Stimulated activated effector memory CD8-positive, alpha-beta T cell treated with anti-CD3 and anti-CD28 coated beads, Interleukin-12 subunit alpha, Interleukin-12 subunit beta, amount 100 ng/mL, for 72 hours (primary cell): ENCODE results near the gene TMEM181.
"Not testable (repeated sequence)": the region's sequence is repeated elsewhere in the genome, so short reads cannot be mapped to it uniquely, and the experiment has no call there.

ENCODE experiments used
- ATAC-seq: fragments of 150-1000 bp; cut with Tn5 transposase; 2 replicates; pipeline ENCODE4 v1.10.0; 2021
- DNase-seq, 2 donors: peaks; one replicate each; pipeline ENCODE4 v3.0.0; 2021 to 2022; ENCODE audit warnings: low spot score in 2 of 2
- H3K27ac Mint-ChIP-seq: one replicate; pipeline ENCODE4 v1.8.0; 2022; ENCODE audit warnings: mild to moderate bottlenecking, mixed read lengths
- H3K36me3 Mint-ChIP-seq: one replicate; pipeline ENCODE4 v1.8.0; 2022; ENCODE audit warnings: mild to moderate bottlenecking, mixed read lengths
- H3K4me1 Mint-ChIP-seq: one replicate; pipeline ENCODE4 v1.8.0; 2022; ENCODE audit warnings: mixed read lengths
- H3K4me3 Mint-ChIP-seq: one replicate; pipeline ENCODE4 v1.8.0; 2022; ENCODE audit warnings: mild to moderate bottlenecking, mixed read lengths
- H3K9me3 Mint-ChIP-seq: one replicate; pipeline ENCODE4 v1.8.0; 2022; ENCODE audit warnings: mixed read lengths

Gene TMEM181

GRCh38 chr6:158627168-158627939 is 67.5 kb downstream of the TMEM181 start:
- ATAC-seq (no peak), DNase-seq (no peak)
- Mint-ChIP-seq H3K4me3 (no peak overlapping the region), H3K36me3 (peaks cover 90% of the 10 kb centered on the region), H3K27ac (peak overlapping the region; percentile 84), H3K9me3 (no peaks in the 10 kb centered on the region), H3K4me1 (peaks cover 64% of the 10 kb centered on the region)

GRCh38 chr6:158627940-158628211 is 68.0 kb downstream of the TMEM181 start:
- H3K4me3 Mint-ChIP-seq: no peak overlapping the region
- H3K36me3 Mint-ChIP-seq: peaks cover 90% of the 10 kb centered on the region
- DNase-seq: no peak
- ATAC-seq: no peak
- peaks cover 61% of the 10 kb centered on the region for H3K4me1 Mint-ChIP-seq
- H3K9me3 Mint-ChIP-seq: no peaks in the 10 kb centered on the region
- peak overlapping the region; percentile 84 for H3K27ac Mint-ChIP-seq

GRCh38 chr6:158628542-158628941 is 68.7 kb downstream of the TMEM181 start:
- ATAC-seq: no peak
- no peaks in the 10 kb centered on the region for H3K9me3 Mint-ChIP-seq
- no peak for DNase-seq
- peaks cover 90% of the 10 kb centered on the region for H3K36me3 Mint-ChIP-seq
- peak overlapping the region; percentile 84 for H3K27ac Mint-ChIP-seq
- peaks cover 59% of the 10 kb centered on the region for H3K4me1 Mint-ChIP-seq
- H3K4me3 Mint-ChIP-seq: no peak overlapping the region

- Mint-ChIP-seq H3K27ac (peak overlapping the region; percentile 84), H3K4me3 (no peak overlapping the region), H3K4me1 (peaks cover 61% of the 10 kb centered on the region), H3K9me3 (no peaks in the 10 kb centered on the region), H3K36me3 (peaks cover 92% of the 10 kb centered on the region)
- ATAC-seq (no peak), DNase-seq (no peak)
Observed at GRCh38 chr6:158629367-158630221, 69.7 kb downstream of the TMEM181 start.

GRCh38 chr6:158630938-158631616 is 71.2 kb downstream of the TMEM181 start:
- peak overlapping the region; percentile 84 for H3K27ac Mint-ChIP-seq
- H3K4me3 Mint-ChIP-seq: no peak overlapping the region
- no peak for DNase-seq
- H3K4me1 Mint-ChIP-seq: peaks cover 62% of the 10 kb centered on the region
- H3K9me3 Mint-ChIP-seq: no peaks in the 10 kb centered on the region
- H3K36me3 Mint-ChIP-seq: peaks cover 93% of the 10 kb centered on the region
- no peak for ATAC-seq

GRCh38 chr6:158631678-158632537 is 72.0 kb downstream of the TMEM181 start:
- no peak for DNase-seq
- H3K27ac Mint-ChIP-seq: peak overlapping the region; percentile 84
- H3K9me3 Mint-ChIP-seq: no peaks in the 10 kb centered on the region
- H3K36me3 Mint-ChIP-seq: peaks cover 93% of the 10 kb centered on the region
- H3K4me1 Mint-ChIP-seq: peaks cover 62% of the 10 kb centered on the region
- no peak for ATAC-seq
- no peak overlapping the region for H3K4me3 Mint-ChIP-seq

GRCh38 chr6:158632538-158633119 is 72.7 kb downstream of the TMEM181 start:
- H3K4me3 Mint-ChIP-seq, DNase-seq, H3K9me3 Mint-ChIP-seq, ATAC-seq: not testable (repeated sequence)
- Mint-ChIP-seq H3K4me1 (peaks cover 59% of the 10 kb centered on the region), H3K36me3 (peaks cover 93% of the 10 kb centered on the region), H3K27ac (peak overlapping the region; percentile 84)

- Mint-ChIP-seq H3K27ac (peak overlapping the region; percentile 84), H3K9me3 (no peaks in the 10 kb centered on the region), H3K4me3 (no peak overlapping the region), H3K36me3 (peaks cover 92% of the 10 kb centered on the region), H3K4me1 (peaks cover 55% of the 10 kb centered on the region)
- ATAC-seq: no peak
- DNase-seq: no peak
Observed at GRCh38 chr6:158633127-158633526, 73.2 kb downstream of the TMEM181 start.

- Mint-ChIP-seq H3K4me3 (no peak overlapping the region), H3K4me1 (peaks cover 61% of the 10 kb centered on the region), H3K9me3 (no peaks in the 10 kb centered on the region), H3K27ac (peak overlapping the region; percentile 84), H3K36me3 (peaks cover 95% of the 10 kb centered on the region)
- ATAC-seq (no peak), DNase-seq (no peak)
Observed at GRCh38 chr6:158634695-158635426, 75.0 kb downstream of the TMEM181 start.

GRCh38 chr6:158635427-158636073 is 75.7 kb downstream of the TMEM181 start:
- Mint-ChIP-seq H3K27ac (peak overlapping the region; percentile 84), H3K4me3 (no peak overlapping the region), H3K36me3 (peaks cover 95% of the 10 kb centered on the region), H3K4me1 (peaks cover 65% of the 10 kb centered on the region), H3K9me3 (no peaks in the 10 kb centered on the region)
- no peak for DNase-seq
- ATAC-seq: no peak

- no peaks in the 10 kb centered on the region for H3K9me3 Mint-ChIP-seq
Observed at GRCh38 chr6:158636778-158637177, 76.9 kb downstream of the TMEM181 start.

GRCh38 chr6:158638324-158638854 is 78.5 kb downstream of the TMEM181 start:
- H3K36me3 Mint-ChIP-seq: peaks cover 98% of the 10 kb centered on the region
- peak overlapping the region; percentile 77 for H3K4me3 Mint-ChIP-seq
- peaks cover 73% of the 10 kb centered on the region for H3K4me1 Mint-ChIP-seq
- DNase-seq (no peak), ATAC-seq (no peak)
- H3K27ac Mint-ChIP-seq: peak overlapping the region; percentile 84
- no peaks in the 10 kb centered on the region for H3K9me3 Mint-ChIP-seq

More at GRCh38 chr6:158636778-158637177, 76.9 kb downstream of the TMEM181 start:
- DNase-seq (peak in 1 of 2 donors; percentile 44), ATAC-seq (no peak)
- Mint-ChIP-seq H3K27ac (peak overlapping the region; percentile 72), H3K4me3 (no peak overlapping the region), H3K4me1 (peaks cover 68% of the 10 kb centered on the region), H3K36me3 (peaks cover 95% of the 10 kb centered on the region)

GRCh38 chr6:158639056-158639455 is 79.2 kb downstream of the TMEM181 start:
- peak in 1 of 2 donors; percentile 47 for DNase-seq
- H3K27ac Mint-ChIP-seq: peak overlapping the region; percentile 84

More at GRCh38 chr6:158639056-158639455, 79.2 kb downstream of the TMEM181 start:
- Mint-ChIP-seq H3K4me3 (peak overlapping the region; percentile 77), H3K36me3 (peaks cover 98% of the 10 kb centered on the region), H3K4me1 (peaks cover 73% of the 10 kb centered on the region), H3K9me3 (no peaks in the 10 kb centered on the region)
- no peak for ATAC-seq
